Sigmoid colon (tissue), 4 donors: ENCODE results near the gene LENEP.

Source experiments
- CTCF ChIP-seq, 4 experiments: fragments of 450-650 bp in 3 of 4; fragments of 200-600 bp in 1 of 4; IDR thresholded peaks; one replicate each; pipeline ENCODE4 v1.5.1; 2016 to 2019; ENCODE audit warnings: antibody characterized with exemption in 4 of 4, mild to moderate bottlenecking in 3 of 4, moderate library complexity in 2 of 4
- EP300 ChIP-seq, 4 donors: sonication (generic); formaldehyde crosslinking; IDR thresholded peaks; one replicate each; pipeline ENCODE4 v1.6.1; 2017; ENCODE audit warnings: antibody characterized with exemption in 4 of 4

GRCh38 chr1:155022136-155022926, 28.9 kb downstream of the LENEP start:
- TF ChIP-seq CTCF (IDR thresholded peaks at IDR 0.05), result no peak
- TF ChIP-seq EP300 (IDR thresholded peaks at IDR 0.05), result no peak
